Adrenal gland (tissue), 12 donors: ENCODE measurements around the gene KRTAP12-3. TPM values are rescaled to one million over a fixed set of nuclear protein-coding genes. Genes with fewer than 3 reads are reported as not detected.
A peak's percentile ranks its signal among the peaks of the same experiment; 100 is the strongest.

ENCODE experiments used
- DNase-seq, 7 donors: peaks; one replicate each; pipeline ENCODE4 v3.0.0-alpha.2; 2019 to 2020
- H3K27ac ChIP-seq, 5 donors: fragments of 200-600 bp; sonication (generic) in 4 of 5; 1 replicate in 3 of 5; 2 replicates in 2 of 5; pipeline versions ENCODE4 v1.5.1 to v1.8.0; 2016 to 2020; ENCODE audit warnings: mild to moderate bottlenecking in 1 of 5
- H3K27me3 ChIP-seq: fragments of 200-600 bp; 2 replicates; pipeline ENCODE4 v1.8.0; 2021
- H3K36me3 ChIP-seq, 2 donors: fragments of 200-600 bp; replicated peaks in 1 of 2; 1 replicate in 1 of 2; 2 replicates in 1 of 2; pipeline versions ENCODE4 v1.5.1 to v1.8.0; 2018 to 2022
- H3K4me1 ChIP-seq, 2 donors: fragments of 200-600 bp; replicated peaks in 1 of 2; 1 replicate in 1 of 2; 2 replicates in 1 of 2; pipeline versions ENCODE4 v1.5.1 to v1.8.0; 2018 to 2021
- H3K4me3 ChIP-seq, 4 donors: fragments of 200-600 bp; sonication (generic) in 3 of 4; one replicate each; pipeline ENCODE4 v1.5.1; 2016 to 2018
- H3K9me3 ChIP-seq, 3 donors: fragments of 200-600 bp; sonication (generic) in 1 of 3; replicated peaks in 1 of 3; 1 replicate in 2 of 3; 2 replicates in 1 of 3; pipeline versions ENCODE4 v1.5.1 to v1.8.0; 2016 to 2021
- POLR2A ChIP-seq, 2 donors: fragments of 450-650 bp; IDR thresholded peaks; one replicate each; pipeline ENCODE4 v1.6.1; 2017; ENCODE audit warnings: antibody characterized with exemption in 2 of 2, mild to moderate bottlenecking in 2 of 2, moderate library complexity in 1 of 2
- WGBS, 4 donors: extraction: QIAGEN DNeasy Blood & Tissue Kit in 2 of 4; methylation state at CpG; one replicate each; pipeline versions ENCODE4 v1.1.5 to v1.1.7; 2013 to 2017; 5-methylcytosine and 5-hydroxymethylcytosine counted together
- intact Hi-C, 2 donors: fragments of 100-400 bp; cut with DNase I; formaldehyde crosslinking; loops; one replicate each; pipeline versions ENCODE4 v1.14.1 to v1.15.0; 2022 to 2023
- polyA plus RNA-seq, 3 donors: library from polyadenylated mRNA; stranded (reverse); fragments of 200-250 nt in 2 of 3; fragments of 350-450 nt in 1 of 3; fragmentation: Illumina TruSeq in 1 of 3; extraction: RNeasy Lipid Tissue Mini Kit (QIAGEN cat#74804) in 1 of 3; gene quantifications; one replicate each; pipeline ENCODE4 v1.2.3, GENCODE V29; 2013 to 2014
- total RNA-seq, 9 donors: library from RNA; depleted of rRNA in 4 of 9; stranded (reverse); fragments of >200 nt in 4 of 9; fragments of 120-200 nt in 1 of 9; fragmentation: NEBNext Ultra II Directional in 1 of 9; extraction: Animal tissue kit (Norgen Biotek cat#: 25700) in 1 of 9; gene quantifications; one replicate each; pipeline versions ENCODE4 v1.1.0 to v1.2.4, GENCODE V29; 2013 to 2023
- TF ChIP-seq, protein P1 (sequence below), 6 experiments: fragments of 450-650 bp in 4 of 6; fragments of 200-600 bp in 2 of 6; sonication (generic) in 1 of 6; IDR thresholded peaks; 1 replicate in 5 of 6; 2 replicates in 1 of 6; pipeline versions ENCODE4 v1.5.1 to v1.8.0; 2016 to 2021; ENCODE audit warnings: antibody characterized with exemption in 6 of 6, mild to moderate bottlenecking in 2 of 6, moderate library complexity in 1 of 6
- donor health status: healthy with polysubstance abuse.
- donor health status: Bipolar disorder and iron deficiency.
- donor health status: DM: yes; HTN: yes; CAD: no.
- donor health status: DM: no; HTN: no; CAD: no.
- donor health status: DM: no; HTN: no; CAD: no.
- donor health status: DM: yes; HTN: yes; CAD: no.

The KRTAP12-3 gene
- total and polyA plus RNA-seq, 12 donors = not detected

DNA sequence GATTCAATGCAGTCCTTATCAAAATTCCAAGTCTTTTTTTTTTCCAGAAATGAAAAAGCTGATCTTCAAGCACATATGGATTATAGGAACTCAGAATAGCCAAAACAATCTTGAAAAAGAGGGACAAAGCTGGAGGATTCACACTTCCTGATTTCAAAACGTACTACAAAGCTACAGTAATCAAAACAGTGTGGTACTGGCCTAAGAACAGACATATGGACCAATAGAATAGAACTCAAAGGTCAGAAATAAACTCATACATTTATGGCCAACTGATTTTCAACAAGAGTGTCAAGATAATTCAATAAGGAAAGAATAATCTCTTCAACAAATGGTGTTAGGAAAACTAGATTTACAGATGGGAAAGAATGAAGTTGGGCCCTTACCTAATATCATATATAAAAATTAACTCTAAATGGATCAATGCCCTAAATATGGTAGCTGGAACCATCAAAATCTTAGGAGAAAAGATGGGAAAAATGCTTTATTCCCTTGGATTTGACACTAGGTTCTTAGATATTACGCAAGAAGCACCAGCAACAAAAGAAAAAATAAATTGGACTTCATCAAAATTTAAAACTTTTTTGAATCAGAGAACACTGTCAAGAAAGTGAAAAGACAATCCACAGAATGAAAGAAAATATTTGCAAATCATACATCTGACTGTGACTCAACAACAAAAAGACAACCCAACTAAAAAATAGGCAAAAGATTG lies 35.2 kb downstream of the KRTAP12-3 start:
- no peak for DNase-seq
- Histone ChIP-seq H3K4me1 (no peaks in the 10 kb centered on the region), H3K4me3 (no peak overlapping the region), H3K36me3 (no peaks in the 10 kb centered on the region), H3K27ac (no peak overlapping the region), H3K27me3 (peaks cover 8% of the 10 kb centered on the region), H3K9me3 (no peaks in the 10 kb centered on the region)
- TF ChIP-seq, protein P1, sequence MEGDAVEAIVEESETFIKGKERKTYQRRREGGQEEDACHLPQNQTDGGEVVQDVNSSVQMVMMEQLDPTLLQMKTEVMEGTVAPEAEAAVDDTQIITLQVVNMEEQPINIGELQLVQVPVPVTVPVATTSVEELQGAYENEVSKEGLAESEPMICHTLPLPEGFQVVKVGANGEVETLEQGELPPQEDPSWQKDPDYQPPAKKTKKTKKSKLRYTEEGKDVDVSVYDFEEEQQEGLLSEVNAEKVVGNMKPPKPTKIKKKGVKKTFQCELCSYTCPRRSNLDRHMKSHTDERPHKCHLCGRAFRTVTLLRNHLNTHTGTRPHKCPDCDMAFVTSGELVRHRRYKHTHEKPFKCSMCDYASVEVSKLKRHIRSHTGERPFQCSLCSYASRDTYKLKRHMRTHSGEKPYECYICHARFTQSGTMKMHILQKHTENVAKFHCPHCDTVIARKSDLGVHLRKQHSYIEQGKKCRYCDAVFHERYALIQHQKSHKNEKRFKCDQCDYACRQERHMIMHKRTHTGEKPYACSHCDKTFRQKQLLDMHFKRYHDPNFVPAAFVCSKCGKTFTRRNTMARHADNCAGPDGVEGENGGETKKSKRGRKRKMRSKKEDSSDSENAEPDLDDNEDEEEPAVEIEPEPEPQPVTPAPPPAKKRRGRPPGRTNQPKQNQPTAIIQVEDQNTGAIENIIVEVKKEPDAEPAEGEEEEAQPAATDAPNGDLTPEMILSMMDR (IDR thresholded peaks at IDR 0.05) = no peak
- no peak for TF ChIP-seq POLR2A (IDR thresholded peaks at IDR 0.05)
- 45 to 70% (median 48%) methylated on average over 2 of the region's 2 CpGs for WGBS, 4 donors
- intact Hi-C loops = no loop called here

DNA sequence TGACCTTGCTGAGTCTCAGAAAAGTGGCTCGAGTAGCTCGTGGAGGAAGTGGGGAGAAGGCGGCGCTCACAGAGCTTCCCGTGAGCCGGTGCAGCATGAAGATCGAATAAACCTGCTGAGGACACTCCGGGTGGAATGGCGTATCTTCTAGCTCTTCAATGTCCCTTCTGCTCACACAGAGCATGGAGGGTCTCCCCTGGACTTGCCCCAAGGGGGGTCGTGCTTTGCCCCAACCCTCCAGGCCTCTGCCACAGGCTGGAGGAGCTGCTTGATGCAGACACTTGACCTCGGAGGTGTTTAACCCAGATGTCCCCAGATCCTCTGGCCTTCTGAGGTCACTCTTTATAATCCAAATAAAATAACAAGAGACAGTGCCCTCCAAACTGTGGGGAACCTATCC lies 37.0 kb downstream of the KRTAP12-3 start:
- Histone ChIP-seq H3K4me1 (no peaks in the 10 kb centered on the region), H3K4me3 (no peak overlapping the region), H3K27me3 (peaks cover 19% of the 10 kb centered on the region), H3K36me3 (no peaks in the 10 kb centered on the region), H3K9me3 (no peaks in the 10 kb centered on the region), H3K27ac (no peak overlapping the region)
- WGBS, 4 donors = 65 to 69% (median 66%) methylated on average over 11 of the region's 11 CpGs
- DNase-seq = peak in 1 of 7 donors; percentile 17
- intact Hi-C loops = no loop called here
- no peak for TF ChIP-seq POLR2A (IDR thresholded peaks at IDR 0.05)
- TF ChIP-seq, protein P1 (IDR thresholded peaks at IDR 0.05) = no peak

DNA sequence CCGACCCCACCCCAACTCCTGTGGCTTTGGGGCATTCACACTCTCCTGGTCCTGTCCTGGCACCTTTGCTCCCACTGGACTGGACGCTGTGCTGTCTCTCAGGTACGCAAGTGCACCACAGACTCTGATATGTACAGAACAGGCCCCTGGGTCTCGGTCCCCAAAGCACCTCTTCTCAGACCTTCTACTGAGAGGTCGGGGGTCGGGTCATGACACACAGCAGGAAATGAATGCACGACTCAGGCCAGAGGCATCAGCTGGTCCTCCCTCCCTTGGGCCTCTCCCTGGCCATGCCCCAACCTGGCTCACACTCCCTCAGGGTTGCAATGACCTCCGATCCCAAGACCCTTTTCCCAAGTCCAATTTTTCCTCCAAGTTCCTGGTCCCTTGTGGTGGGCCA lies 37.5 kb downstream of the KRTAP12-3 start:
- TF ChIP-seq, protein P1 (IDR thresholded peaks at IDR 0.05) = no peak
- no peak for TF ChIP-seq POLR2A (IDR thresholded peaks at IDR 0.05)
- peak in 1 of 7 donors; percentile 33 for DNase-seq
- Histone ChIP-seq H3K4me3 (no peak overlapping the region), H3K27me3 (peaks cover 19% of the 10 kb centered on the region), H3K9me3 (no peaks in the 10 kb centered on the region), H3K4me1 (no peaks in the 10 kb centered on the region), H3K36me3 (no peaks in the 10 kb centered on the region), H3K27ac (no peak overlapping the region)
- intact Hi-C loops = no loop called here
- WGBS, 4 donors = 62 to 74% (median 64%) methylated on average over 4 to 8 of the region's 8 CpGs

DNA sequence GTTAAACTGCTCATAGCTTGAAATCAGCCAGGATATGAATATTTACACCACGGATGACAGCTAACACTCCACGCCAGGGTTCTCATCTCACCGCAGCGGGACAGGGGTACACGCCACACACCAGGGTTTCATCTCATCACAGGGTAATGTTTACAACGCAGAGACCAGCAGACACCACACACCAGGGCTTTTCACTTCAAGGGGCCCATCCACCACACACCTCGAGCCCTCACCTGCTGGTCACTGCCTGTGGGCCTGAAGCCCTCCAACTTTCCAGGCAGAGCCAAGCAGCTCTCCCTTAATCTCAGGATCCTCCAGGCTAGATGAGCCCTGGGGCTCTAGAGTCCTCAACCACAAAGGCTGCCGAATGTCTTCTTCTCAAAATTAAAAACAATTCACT lies 37.9 kb downstream of the KRTAP12-3 start:
- peaks cover 19% of the 10 kb centered on the region for H3K27me3 ChIP-seq
- peak in 1 of 7 donors; percentile 11 for DNase-seq

More for the DNA sequence above, 37.9 kb downstream of the KRTAP12-3 start:
- Histone ChIP-seq H3K4me1 (no peaks in the 10 kb centered on the region), H3K9me3 (no peaks in the 10 kb centered on the region), H3K36me3 (no peaks in the 10 kb centered on the region), H3K4me3 (no peak overlapping the region), H3K27ac (no peak overlapping the region)
- 68 to 86% (median 79%) methylated on average over 8 of the region's 8 CpGs for WGBS, 4 donors
- TF ChIP-seq, protein P1 (IDR thresholded peaks at IDR 0.05) = no peak
- no peak for TF ChIP-seq POLR2A (IDR thresholded peaks at IDR 0.05)
- intact Hi-C loops = no loop called here
